IMR-90 (cell line): ENCODE results near the gene LIN7B. TPM values are rescaled to one million over a fixed set of nuclear protein-coding genes. Genes with fewer than 3 reads are reported as not detected.

ENCODE experiments used
- ATAC-seq: fragments of 200-7000 bp; cut with Tn5 transposase; 2 replicates; pipeline ENCODE4 v1.9.1; 2020; ENCODE audit warnings: low read depth, mild to moderate bottlenecking, moderate library complexity
- BruUV-seq: library from RNA; stranded (reverse); fragments of 400-500 nt; replicated peaks from 2 replicates; lab custom pipeline; 2021; lab: Mats Ljungman, UMichigan
- CTCF ChIA-PET: fragments of 300-600 bp; formaldehyde crosslinking; extraction: SDS; loops from one replicate; lab custom pipeline; 2021; ENCODE audit warnings: antibody characterized with exemption; lab: Yijun Ruan, JAX
- POLR2A ChIA-PET: fragments of 300-600 bp; sonication (Branson Sonifier 250); formaldehyde crosslinking; loops from one replicate; lab custom pipeline; 2022; ENCODE audit warnings: antibody characterized with exemption; ENCODE audit not compliant: unreplicated experiment; lab: Charles Lee
- DNase-seq: peaks from one replicate; pipeline ENCODE4 v3.0.0; 2013
- H2AFZ ChIP-seq: replicated peaks from 2 replicates; pipeline ENCODE3; 2013; ENCODE audit warnings: low read length, mild to moderate bottlenecking; ENCODE audit not compliant: poor library complexity
- H2AK5ac ChIP-seq: 2 replicates; pipeline ENCODE4 v1.6.1; 2013; ENCODE audit warnings: low read depth, low read length, inconsistent platforms
- H2AK9ac ChIP-seq: replicated peaks from 2 replicates; pipeline ENCODE3; 2013; ENCODE audit warnings: mild to moderate bottlenecking, low read depth, low read length, moderate library complexity; ENCODE audit not compliant: poor library complexity
- H2BK120ac ChIP-seq: 2 replicates; pipeline ENCODE4 v1.6.1; 2013; ENCODE audit warnings: low read depth, low read length, inconsistent platforms
- H2BK15ac ChIP-seq: 3 replicates; pipeline ENCODE4 v1.6.1; 2013; ENCODE audit warnings: low read depth, low read length, inconsistent platforms
- H2BK20ac ChIP-seq: 2 replicates; pipeline ENCODE4 v1.6.1; 2013; ENCODE audit warnings: low read depth, mild to moderate bottlenecking, inconsistent platforms, low read length, moderate library complexity
- H2BK5ac ChIP-seq: 2 replicates; pipeline ENCODE4 v1.6.1; 2013; ENCODE audit warnings: mild to moderate bottlenecking, low read depth, low read length, inconsistent platforms; ENCODE audit not compliant: poor library complexity, severe bottlenecking
- H3K14ac ChIP-seq: replicated peaks from 2 replicates; pipeline ENCODE4 v1.6.1; 2013; ENCODE audit warnings: low read depth, low read length, inconsistent platforms
- H3K18ac ChIP-seq: 2 replicates; pipeline ENCODE4 v1.6.1; 2013; ENCODE audit warnings: low read depth, low read length, control low read depth
- H3K23ac ChIP-seq: 2 replicates; pipeline ENCODE4 v1.6.1; 2013; ENCODE audit warnings: low read depth, low read length, inconsistent platforms
- H3K27ac ChIP-seq: 2 replicates; pipeline ENCODE4 v1.5.1; 2013; ENCODE audit warnings: mild to moderate bottlenecking, control low read depth, low read length; ENCODE audit not compliant: insufficient read depth
- H3K27me3 ChIP-seq: 2 replicates; pipeline ENCODE4 v1.6.1; 2013; ENCODE audit warnings: low read length; ENCODE audit not compliant: control insufficient read depth, insufficient read depth
- H3K36me3 ChIP-seq: 2 replicates; pipeline ENCODE4 v1.6.1; 2013; ENCODE audit warnings: low read length, mixed read lengths; ENCODE audit not compliant: control insufficient read depth, insufficient read depth
- H3K4ac ChIP-seq: 2 replicates; pipeline ENCODE4 v1.6.1; 2013; ENCODE audit warnings: low read depth, low read length, inconsistent platforms
- H3K4me1 ChIP-seq: 2 replicates; pipeline ENCODE4 v1.6.1; 2013; ENCODE audit warnings: low read length, mixed read lengths; ENCODE audit not compliant: control insufficient read depth, insufficient read depth
- H3K4me2 ChIP-seq: 2 replicates; pipeline ENCODE4 v1.6.1; 2013; ENCODE audit warnings: low read depth, mild to moderate bottlenecking, control low read depth, low read length, moderate library complexity
- H3K4me3 ChIP-seq: 2 replicates; pipeline ENCODE4 v1.5.1; 2013; ENCODE audit warnings: low read depth, mild to moderate bottlenecking, control low read depth, low read length, moderate library complexity; ENCODE audit not compliant: insufficient read depth
- H3K56ac ChIP-seq: 2 replicates; pipeline ENCODE4 v1.6.1; 2013; ENCODE audit warnings: low read length, inconsistent platforms; ENCODE audit not compliant: insufficient read depth; ENCODE audit errors: extremely low read depth
- H3K79me1 ChIP-seq, 2 experiments: 2 replicates each; pipeline ENCODE4 v1.6.1; 2013; ENCODE audit warnings: low read length in 2 of 2, inconsistent platforms in 1 of 2, low read depth in 1 of 2
- H3K9ac ChIP-seq: 2 replicates; pipeline ENCODE4 v1.6.1; 2013; ENCODE audit warnings: low read depth, low read length, control low read depth
- H3K9me1 ChIP-seq: 2 replicates; pipeline ENCODE4 v1.6.1; 2013; ENCODE audit warnings: low read length, inconsistent platforms; ENCODE audit not compliant: insufficient read depth
- H3K9me3 ChIP-seq: 2 replicates; pipeline ENCODE4 v1.6.1; 2013; ENCODE audit warnings: low read length; ENCODE audit not compliant: control insufficient read depth, insufficient read depth
- H4K20me1 ChIP-seq: 2 replicates; pipeline ENCODE4 v1.6.1; 2013; ENCODE audit warnings: low read length, inconsistent platforms; ENCODE audit not compliant: insufficient read depth
- H4K5ac ChIP-seq: 2 replicates; pipeline ENCODE4 v1.6.1; 2013; ENCODE audit warnings: mild to moderate bottlenecking, low read depth, low read length, control low read depth
- H4K8ac ChIP-seq, 2 experiments: 2 replicates each; pipeline ENCODE4 v1.6.1; 2013; ENCODE audit warnings: low read depth in 2 of 2, low read length in 2 of 2, control low read depth in 1 of 2, inconsistent platforms in 1 of 2
- H4K91ac ChIP-seq: 2 replicates; pipeline ENCODE4 v1.6.1; 2013; ENCODE audit warnings: low read depth, low read length, inconsistent platforms; ENCODE audit not compliant: insufficient read depth
- MAZ ChIP-seq: IDR thresholded peaks from 2 replicates; pipeline ENCODE4 v1.6.1; 2012; ENCODE audit warnings: low read depth, mild to moderate bottlenecking, low read length, improper control_type of control experiment, moderate library complexity, borderline replicate concordance
- MXI1 ChIP-seq: IDR thresholded peaks from 2 replicates; pipeline ENCODE4 v1.6.1; 2012; ENCODE audit warnings: low read depth, mild to moderate bottlenecking, low read length, moderate library complexity, borderline replicate concordance
- RFX5 ChIP-seq: IDR thresholded peaks from 2 replicates; pipeline ENCODE4 v1.8.0; 2012; ENCODE audit warnings: low read depth, mild to moderate bottlenecking, low read length, moderate library complexity
- WGBS, 2 experiments: methylation state at CpG; one replicate each; pipeline versions ENCODE4 v1.1.5 to v1.1.7; 2013; ENCODE audit warnings: missing lambda C conversion rate in 2 of 2; ENCODE audit not compliant: insufficient read length in 1 of 2; ENCODE audit errors: extremely low coverage in 2 of 2; 5-methylcytosine and 5-hydroxymethylcytosine counted together
- dilution Hi-C: fragments of 300-500 bp; cut with HindIII; formaldehyde crosslinking; loops from one replicate; pipeline ENCODE4 v1.14.3; 2018; ENCODE audit warnings: low sequenced_read_pairs; ENCODE audit not compliant: unreplicated experiment
- in situ Hi-C: fragments of 300-500 bp; cut with MboI; formaldehyde crosslinking; loops from 3 replicates; pipeline ENCODE4 v1.14.3; 2019; ENCODE audit warnings: low sequenced_read_pairs, inconsistent platforms, mixed read lengths
- intact Hi-C: fragments of 100-400 bp; cut with micrococcal nuclease; formaldehyde crosslinking; loops from 2 replicates; pipeline ENCODE4 v1.10.0; 2022
- polyA plus RNA-seq, 3 experiments: library from polyadenylated mRNA; depleted of rRNA; stranded (reverse); fragments of >200 nt; gene quantifications; 2 replicates each; pipeline ENCODE4 v1.2.3, GENCODE V29; 2012; ENCODE audit warnings: low replicate concordance in 1 of 3
- total RNA-seq: library from RNA; depleted of rRNA; stranded (reverse); fragments of >200 nt; gene quantifications from 2 replicates; pipeline ENCODE4 v1.2.3, GENCODE V29; 2012

The LIN7B gene
- total and polyA plus RNA-seq, 2 of the 4 experiments (the other 2 are of a cell fraction): 3.8 to 8.0 TPM

- no peak for TF ChIP-seq RFX5
- TF ChIP-seq MXI1: no peak
- TF ChIP-seq MAZ: no peak
- Histone ChIP-seq H3K36me3 (peaks cover 81% of the 10 kb centered on the region), H2BK20ac (no peak overlapping the region), H3K23ac (no peak overlapping the region), H4K8ac (no peak overlapping the region), H3K9ac (no peak overlapping the region), H3K27ac (no peak overlapping the region), H3K14ac (no peak overlapping the region), H3K4me2 (no peak overlapping the region), H3K4ac (no peak overlapping the region), H4K5ac (no peak overlapping the region), H3K9me3 (no peaks in the 10 kb centered on the region), H2BK5ac (no peak overlapping the region), H2AFZ (no peak overlapping the region), H3K79me1 (peaks cover 30 to 58% of the 10 kb centered on the region in 2 experiments), H3K27me3 (no peaks in the 10 kb centered on the region), H2AK5ac (no peak overlapping the region), H4K20me1 (peaks cover 49% of the 10 kb centered on the region), H3K4me1 (no peaks in the 10 kb centered on the region), H2BK15ac (no peak overlapping the region), H3K9me1 (no peaks in the 10 kb centered on the region), H3K18ac (no peak overlapping the region), H4K91ac (no peak overlapping the region), H2AK9ac (no peak overlapping the region), H3K4me3 (no peak overlapping the region), H2BK120ac (no peak overlapping the region), H3K56ac (no peak overlapping the region)
- dilution Hi-C loops: no loop called here
- BruUV-seq: no TSS peak
- POLR2A ChIA-PET: no interaction called here
- intact Hi-C loops: no loop called here
- 94% methylated on average over 3 of the region's 33 CpGs; no CpG with 5 or more reads in 1 of the 2 experiments for WGBS, 2 experiments
- in situ Hi-C loops: no loop called here
- ATAC-seq: no peak
- no peak for DNase-seq
- CTCF ChIA-PET: no interaction called here
Measured at GRCh38 chr19:49103331-49104085, 10.7 kb upstream of the LIN7B start.
